ENCODE measurements around the gene FLT1.

GRCh38 chr13:28353679-28354078 is 141.2 kb downstream of the FLT1 start:
- TF ChIP-seq CTCF (CRISPR knock-in tag; IDR thresholded peaks at IDR 0.05) (no peak), TFDP1 (CRISPR knock-in tag; IDR thresholded peaks at IDR 0.05; ENCODE audit: borderline replicate concordance) (no peak), ZBTB3 (CRISPR knock-in tag; IDR thresholded peaks at IDR 0.05; ENCODE audit: borderline replicate concordance, low read depth) (no peak), ZNF614 (CRISPR knock-in tag; IDR thresholded peaks at IDR 0.05; ENCODE audit: borderline replicate concordance) (no peak), REST (IDR thresholded peaks at IDR 0.05; ENCODE audit: borderline replicate concordance in 1 of 2, low read depth in 1 of 2, low read length in 2 of 2) (no peak), JUND (CRISPR knock-in tag; IDR thresholded peaks at IDR 0.05) (no peak), SP5 (CRISPR knock-in tag; IDR thresholded peaks at IDR 0.05; ENCODE audit: borderline replicate concordance, low read depth) (no peak), CC2D1A (CRISPR knock-in tag; IDR thresholded peaks at IDR 0.05) (no peak), EZH2 (conservative IDR thresholded peaks at IDR 0.05; ENCODE audit: low read depth, low read length) (no peak)
